Fibroblast of skin of right biceps (primary cell): ENCODE data around the gene C13orf46.
"Not testable (repeated sequence)": the region's sequence is repeated elsewhere in the genome, so short reads cannot be mapped to it uniquely, and the experiment has no call there.

ENCODE experiments used
- DNase-seq: peaks from one replicate; pipeline ENCODE4 v3.0.0-alpha.2; 2013

Gene C13orf46

DNA sequence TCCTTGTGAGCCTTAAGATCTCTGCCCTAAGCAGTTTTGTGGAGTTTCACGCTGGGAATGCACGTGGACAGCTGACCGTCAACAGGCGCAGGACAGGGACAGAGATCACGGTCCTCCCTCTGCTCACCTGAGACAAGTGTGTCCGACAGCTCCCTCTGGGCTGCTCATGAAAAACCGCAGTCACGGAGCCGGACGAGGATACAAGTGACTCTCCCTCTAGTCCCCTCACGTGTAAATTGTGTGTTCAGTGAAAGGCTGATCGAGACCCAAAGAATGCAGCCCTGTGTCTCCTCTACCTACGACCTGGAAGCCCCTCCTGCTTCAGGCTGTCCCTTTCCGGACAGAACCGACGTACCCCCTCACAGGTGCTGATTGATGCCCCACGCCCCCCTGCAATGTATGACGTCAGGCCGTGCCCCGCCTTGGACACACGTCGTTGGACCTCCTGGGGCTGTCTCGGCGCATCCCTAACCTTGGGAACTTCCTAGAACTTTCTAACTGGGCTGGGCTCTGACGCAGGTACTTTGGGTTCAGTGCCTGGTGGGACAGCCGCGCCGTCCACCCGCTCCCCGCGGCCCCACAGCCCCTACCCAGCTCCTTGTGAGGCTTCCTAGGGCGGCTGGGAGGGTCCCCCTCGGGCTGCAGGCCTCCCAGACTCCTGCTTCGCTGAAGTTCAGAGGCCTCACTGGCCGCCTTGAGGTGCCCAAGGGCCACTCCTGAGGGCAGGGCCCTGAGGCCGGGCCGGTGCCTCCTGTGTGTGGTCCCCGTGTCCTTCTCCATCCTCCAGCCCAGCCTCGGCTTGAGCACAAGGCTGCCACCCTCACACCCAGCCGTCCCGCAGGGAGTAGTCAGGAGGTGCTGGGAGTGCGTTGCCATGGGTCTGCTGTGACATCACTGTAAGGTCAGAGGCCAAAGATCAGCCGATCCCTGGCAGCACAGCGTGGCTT, at the start of gene C13orf46:
TSS of gene C13orf46 (minus strand) at position 859 of the 947 bp plus-strand sequence. CDS start at position 780, 79 bp downstream.
- no peak for DNase-seq

DNA sequence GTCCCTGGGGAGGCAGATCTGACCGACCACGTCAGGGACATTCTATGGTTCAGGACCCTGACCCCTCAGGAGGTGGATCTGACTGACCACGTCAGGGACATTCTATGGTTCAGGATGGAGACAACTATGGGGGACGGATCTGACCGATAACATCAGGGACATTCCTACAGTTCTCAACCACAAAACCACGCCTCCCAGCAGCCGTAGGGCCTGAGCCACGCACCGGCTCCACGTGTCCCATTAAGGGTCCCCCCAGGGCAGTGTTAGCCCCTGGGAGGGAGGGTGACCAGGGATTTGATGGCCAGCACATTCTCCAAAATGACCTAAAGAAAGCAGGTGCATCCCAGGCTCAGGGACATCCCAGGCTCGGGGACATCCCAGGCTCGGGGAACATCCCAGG, 49.0 kb upstream of the C13orf46 start:
- no peak for DNase-seq

GRCh38 chr13:114022309-114022669, 48.4 kb upstream of the C13orf46 start:
- no peak for DNase-seq

GRCh38 chr13:114021464-114022308, 47.8 kb upstream of the C13orf46 start:
- no peak for DNase-seq

DNA sequence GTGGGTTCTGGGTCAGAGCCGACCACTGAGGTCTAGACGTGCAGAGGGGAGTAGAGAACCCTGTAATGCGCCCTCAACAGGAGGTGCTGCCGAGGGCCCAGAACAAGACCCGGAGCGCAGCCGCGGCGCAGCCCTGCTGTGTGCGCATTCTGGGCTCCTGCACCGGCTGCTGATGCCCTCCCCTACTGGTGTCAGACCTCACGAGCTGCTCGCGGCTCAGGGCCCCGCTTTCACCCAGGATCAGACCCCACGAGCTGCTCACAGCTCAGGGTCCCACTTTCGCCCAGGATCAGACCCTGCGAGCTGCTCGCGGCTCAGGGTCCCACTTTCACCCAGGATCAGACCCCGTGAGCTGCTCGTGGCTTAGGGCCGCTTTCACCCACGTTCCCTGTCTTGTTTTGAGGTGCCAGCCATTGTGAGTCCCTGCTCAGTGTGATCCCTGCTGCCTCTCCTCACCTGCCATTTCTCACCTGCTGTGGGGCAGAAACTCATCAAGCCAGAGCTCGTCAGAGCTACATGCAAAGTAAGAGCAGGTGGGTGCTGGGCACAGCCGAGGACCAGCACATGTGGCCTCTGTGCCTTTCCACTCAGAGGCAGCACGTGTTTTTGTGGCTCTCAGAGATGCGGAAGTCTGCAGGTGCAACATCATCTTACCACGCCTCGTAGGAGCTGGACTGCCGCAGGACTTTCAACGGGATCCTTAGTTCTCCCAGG, 47.0 kb upstream of the C13orf46 start:
- no peak for DNase-seq

GRCh38 chr13:114020134-114020533, 46.3 kb upstream of the C13orf46 start:
- DNase-seq = not testable (repeated sequence)

GRCh38 chr13:114019367-114019766, 45.5 kb upstream of the C13orf46 start:
- DNase-seq = no peak

- no peak for DNase-seq
Observed at GRCh38 chr13:114018461-114019055, 44.7 kb upstream of the C13orf46 start.

DNA sequence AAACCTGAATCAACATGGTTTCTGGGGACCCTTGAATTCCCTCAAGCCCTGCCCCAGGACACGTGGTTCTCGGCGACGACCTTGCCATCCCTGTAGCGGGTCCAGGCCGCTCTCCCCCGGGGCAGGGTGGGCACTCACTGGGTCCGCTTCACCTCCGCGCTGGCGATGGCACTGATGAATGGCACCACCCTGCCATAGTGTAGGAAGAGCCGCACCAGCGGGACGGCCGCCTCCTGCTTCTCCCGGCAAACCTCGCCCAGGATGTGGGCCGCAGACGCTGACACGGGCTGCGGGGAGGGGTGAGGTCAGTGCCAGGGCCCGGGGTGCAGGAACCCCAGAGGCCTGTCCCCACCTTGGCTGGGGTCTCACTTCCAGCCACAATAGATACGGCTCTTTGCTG, 44.1 kb upstream of the C13orf46 start:
- no peak for DNase-seq

DNA sequence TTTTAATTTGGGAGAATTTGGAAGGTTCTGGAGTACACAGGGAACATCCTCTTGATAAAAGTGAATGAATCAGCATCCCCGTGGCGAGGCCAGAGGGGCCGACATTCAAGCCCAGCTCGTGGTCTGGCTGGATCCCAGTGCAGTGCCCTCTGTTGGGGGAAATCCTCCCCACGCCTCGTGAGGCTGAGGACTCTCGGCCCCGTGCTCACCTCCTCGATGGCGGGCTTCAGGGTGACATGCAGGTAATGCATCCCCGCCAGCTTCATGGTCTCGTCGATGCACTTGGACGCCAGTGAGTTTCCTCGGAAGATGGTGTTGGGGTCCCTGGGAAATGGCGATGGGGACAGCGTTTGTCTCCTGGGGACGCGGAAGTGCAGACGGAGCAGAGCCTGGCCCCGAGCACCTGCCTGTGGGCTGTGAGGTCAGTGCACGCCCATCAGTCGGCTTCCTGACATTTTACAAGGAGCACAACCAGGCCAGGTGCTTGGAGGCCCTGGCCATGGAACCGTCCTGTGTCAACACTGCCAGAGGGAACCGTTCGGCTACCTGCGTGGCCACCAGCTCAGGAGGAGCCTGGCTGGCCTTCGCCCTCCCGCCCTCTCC, 43.3 kb upstream of the C13orf46 start:
- DNase-seq = peak; percentile 38

DNA sequence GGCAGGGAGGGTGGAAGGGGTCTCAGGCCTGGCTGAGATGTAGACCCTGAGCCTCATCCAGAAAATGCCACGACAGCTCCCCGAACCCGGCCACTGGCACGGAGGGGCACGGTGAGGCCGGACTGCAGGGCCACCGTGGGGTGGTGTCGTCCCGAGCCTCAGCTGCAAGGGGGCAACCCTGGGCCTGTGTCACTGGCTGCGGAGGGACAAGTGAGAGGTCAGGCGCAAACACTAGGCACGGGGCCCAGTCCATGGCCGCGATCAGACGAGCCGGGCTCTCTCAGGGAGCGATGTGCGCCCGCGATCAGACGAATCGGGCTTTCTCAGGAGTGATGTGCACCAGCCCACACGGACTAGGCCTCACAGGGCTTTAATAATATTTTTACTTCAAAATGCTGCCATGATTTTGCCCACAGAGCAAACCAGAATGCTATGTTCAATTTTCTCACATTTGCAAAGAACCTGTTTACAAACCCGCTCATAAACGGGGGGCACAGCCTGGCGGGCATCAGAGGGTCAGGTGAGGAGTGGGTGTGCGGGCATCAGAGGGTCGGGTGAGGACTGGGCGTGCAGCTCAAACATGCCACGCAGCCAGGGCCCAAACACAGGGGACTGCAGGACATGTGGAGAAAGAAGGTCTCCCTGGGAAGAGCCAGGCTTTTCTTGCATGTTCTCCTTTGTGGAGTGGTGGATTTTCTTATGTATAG, 42.6 kb upstream of the C13orf46 start:
- DNase-seq = no peak

- no peak for DNase-seq
Observed at GRCh38 chr13:114015969-114016295, 42.1 kb upstream of the C13orf46 start.

DNA sequence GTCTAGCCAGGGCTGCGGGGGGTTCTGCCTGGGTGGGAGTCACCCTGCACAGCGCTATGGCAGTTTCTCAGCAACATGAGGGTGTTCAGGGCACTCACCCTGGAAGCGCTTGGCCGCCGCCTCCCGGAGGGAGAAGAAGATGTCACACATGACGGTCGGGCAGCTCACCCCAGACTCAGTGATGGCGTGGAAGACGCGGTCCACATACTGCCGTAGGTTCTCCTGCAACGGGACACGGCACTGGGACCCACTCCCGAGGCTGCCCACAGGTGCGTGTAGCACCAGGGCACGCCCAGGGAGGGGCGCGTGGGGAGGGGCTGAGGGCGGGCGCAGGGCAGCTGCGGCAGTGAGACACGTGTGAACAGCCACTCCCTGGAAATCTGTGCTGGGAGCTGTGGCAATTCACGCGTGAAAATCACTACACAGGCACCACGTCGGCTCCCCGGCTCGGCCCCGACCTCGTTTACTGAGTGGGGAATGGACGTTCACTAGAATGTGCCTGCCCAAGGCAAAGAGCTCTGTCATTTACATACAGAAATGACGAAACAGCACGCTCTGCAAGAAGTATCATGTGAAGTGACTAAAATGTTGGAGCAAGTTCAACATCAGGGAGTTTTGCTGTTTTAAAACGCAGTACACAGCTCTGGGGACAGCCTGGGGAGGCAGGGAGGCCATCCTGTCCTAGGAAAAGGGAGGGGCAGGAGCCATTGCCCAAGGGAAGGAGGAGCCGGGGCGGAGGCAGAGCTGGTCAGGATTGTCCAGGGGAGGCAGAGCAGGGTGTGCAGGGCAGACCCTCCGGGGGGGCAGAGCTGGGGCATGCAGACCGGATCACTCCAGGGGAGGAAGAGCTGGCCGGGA, 41.5 kb upstream of the C13orf46 start:
- no peak for DNase-seq

- no peak for DNase-seq
Observed at GRCh38 chr13:114013952-114014629, 40.2 kb upstream of the C13orf46 start.

DNA sequence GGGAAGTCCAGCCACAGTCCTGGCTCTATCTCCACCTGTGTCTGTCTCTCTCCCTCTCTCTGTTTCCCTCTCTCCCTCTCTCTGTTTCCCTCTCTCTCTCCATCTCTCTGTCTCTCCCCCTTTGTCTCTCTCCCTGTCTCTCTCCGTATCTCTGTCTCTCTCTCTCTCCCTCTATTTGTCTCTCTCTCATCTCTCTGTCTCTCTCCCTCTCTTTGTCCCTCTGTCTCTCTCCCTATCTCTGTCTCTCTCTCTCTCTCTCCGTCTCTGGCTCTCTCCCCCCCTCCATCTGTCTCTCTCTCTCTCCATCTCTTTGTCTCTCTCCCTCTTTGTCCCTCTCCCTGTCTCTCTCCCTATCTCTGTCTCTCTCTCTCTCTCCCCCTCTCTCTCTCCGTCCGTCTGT, 39.5 kb upstream of the C13orf46 start:
- DNase-seq = no peak

DNA sequence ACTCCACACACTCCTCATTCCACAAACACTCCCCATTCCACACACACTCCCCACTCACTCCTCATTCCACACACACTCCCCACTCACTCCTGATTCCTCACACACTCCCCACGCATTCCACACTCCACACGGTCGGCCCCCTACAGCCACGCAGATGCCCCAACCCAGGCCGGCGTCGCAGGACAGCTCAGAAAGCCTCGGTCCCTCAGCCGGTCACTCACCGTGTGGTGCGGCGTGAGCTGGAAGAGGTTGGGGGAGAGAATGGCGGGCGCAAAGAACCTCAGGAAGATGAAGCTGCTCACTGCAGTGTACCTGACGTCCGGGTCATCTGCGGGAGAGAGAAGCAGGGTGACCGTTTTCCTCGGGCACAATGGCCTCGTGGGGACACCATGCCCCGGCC, 39.0 kb upstream of the C13orf46 start:
- no peak for DNase-seq

DNA sequence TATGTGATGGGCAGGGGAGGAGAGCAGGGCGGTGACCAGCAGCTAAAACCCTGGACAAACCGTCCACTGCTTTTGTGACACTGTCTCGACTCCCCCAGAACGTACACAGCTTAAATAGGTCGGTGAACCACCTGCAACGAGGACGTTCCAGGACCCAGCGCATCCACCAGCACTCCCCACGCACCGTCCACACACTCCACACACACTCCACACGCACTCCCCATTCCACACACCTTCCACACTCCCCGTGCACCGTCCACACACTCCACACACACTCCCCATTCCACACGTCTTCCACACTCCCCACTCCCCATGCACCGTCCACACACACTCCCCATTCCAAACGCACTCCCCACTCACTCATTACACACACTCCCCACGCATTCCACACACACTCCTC, 38.3 kb upstream of the C13orf46 start:
- DNase-seq = no peak

- DNase-seq = no peak
Observed at GRCh38 chr13:114011226-114011625, 37.4 kb upstream of the C13orf46 start.

DNA sequence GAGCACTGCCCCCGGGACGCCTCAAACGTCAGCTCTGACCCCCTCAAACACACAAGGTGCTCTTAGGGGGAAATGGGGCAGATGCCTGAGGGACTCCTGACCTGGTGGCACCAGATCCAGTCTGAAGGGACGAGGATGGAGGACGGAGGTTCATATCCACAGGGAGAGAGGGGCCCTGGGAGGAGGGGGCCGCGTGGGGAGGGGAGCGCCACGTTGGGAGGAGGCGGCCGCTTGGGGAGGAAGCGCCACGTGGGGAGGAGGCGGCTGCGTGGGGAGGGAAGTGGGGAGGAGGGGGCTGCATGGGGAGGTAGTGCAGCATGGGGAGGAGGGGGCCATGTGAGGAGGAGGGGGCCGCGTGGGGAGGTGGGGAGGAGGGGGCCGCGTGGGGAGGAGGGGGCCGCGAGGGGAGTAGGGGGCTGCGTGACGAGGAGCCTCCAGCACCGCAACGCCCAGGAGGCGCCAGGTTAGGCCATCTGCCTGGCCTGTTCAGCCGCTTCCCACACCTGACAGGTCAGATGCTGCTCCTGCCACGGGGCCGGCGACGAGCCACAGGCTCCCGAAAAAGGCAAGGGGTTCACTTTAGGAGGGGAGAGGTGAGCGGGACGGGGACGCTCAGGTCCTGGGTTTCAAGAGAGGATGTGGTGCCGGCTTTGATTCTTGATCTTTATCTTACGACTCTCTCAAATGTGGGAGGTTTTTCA, 36.7 kb upstream of the C13orf46 start:
- DNase-seq = no peak
